Subcutaneous abdominal adipose tissue (tissue), 5 donors: ENCODE measurements around the gene CNTLN.
"Not testable (repeated sequence)": the region's sequence is repeated elsewhere in the genome, so short reads cannot be mapped to it uniquely, and the experiment has no call there.

Experiments
- H3K27ac ChIP-seq: one replicate; pipeline ENCODE4 v1.7.0; 2013; ENCODE audit warnings: low read depth, mild to moderate bottlenecking, inconsistent platforms, low read length, moderate library complexity
- H3K27me3 ChIP-seq, 5 donors: one replicate each; pipeline ENCODE4 v1.7.0; 2013; ENCODE audit warnings: low read length in 5 of 5, inconsistent platforms in 1 of 5; ENCODE audit not compliant: control insufficient read depth in 5 of 5, insufficient read depth in 4 of 5
- H3K36me3 ChIP-seq, 5 donors: one replicate each; pipeline ENCODE4 v1.7.0; 2013; ENCODE audit warnings: low read length in 5 of 5; ENCODE audit not compliant: control insufficient read depth in 5 of 5, insufficient read depth in 5 of 5
- H3K4me1 ChIP-seq, 5 donors: one replicate each; pipeline ENCODE4 v1.7.0; 2013; ENCODE audit warnings: low read length in 5 of 5, mild to moderate bottlenecking in 3 of 5, moderate library complexity in 1 of 5; ENCODE audit not compliant: control insufficient read depth in 5 of 5, insufficient read depth in 5 of 5
- H3K4me3 ChIP-seq, 5 donors: one replicate each; pipeline ENCODE4 v1.7.0; 2013; ENCODE audit warnings: low read length in 5 of 5, low read depth in 1 of 5
- H3K9ac ChIP-seq, 5 donors: one replicate each; pipeline ENCODE4 v1.7.0; 2013; ENCODE audit warnings: low read length in 5 of 5, mild to moderate bottlenecking in 4 of 5, moderate library complexity in 3 of 5
- H3K9me3 ChIP-seq, 5 donors: one replicate each; pipeline ENCODE4 v1.7.0; 2013; ENCODE audit warnings: low read length in 5 of 5; ENCODE audit not compliant: control insufficient read depth in 5 of 5
- donor health status: healthy.
- donor health status: healthy.
- donor health status: healthy.
- donor health status: healthy.
- donor health status: healthy.

CNTLN gene

GRCh38 chr9:17332115-17332514, 197.3 kb downstream of the CNTLN start:
- H3K4me1 ChIP-seq = no peaks in the 10 kb centered on the region
- H3K9ac ChIP-seq = no peak overlapping the region
- H3K4me3 ChIP-seq = no peak overlapping the region
- no peaks in the 10 kb centered on the region for H3K27me3 ChIP-seq
- H3K27ac ChIP-seq = no peak overlapping the region
- H3K36me3 ChIP-seq = peaks cover 0 to 5% (median 0%) of the 10 kb centered on the region in 5 donors
- H3K9me3 ChIP-seq = no peaks in the 10 kb centered on the region

GRCh38 chr9:17339156-17339555, 204.3 kb downstream of the CNTLN start:
- Histone ChIP-seq H3K4me3 (no peak overlapping the region), H3K27me3 (no peaks in the 10 kb centered on the region), H3K36me3 (peaks cover 3 to 10% (median 5%) of the 10 kb centered on the region in 5 donors), H3K9me3 (no peaks in the 10 kb centered on the region), H3K4me1 (no peaks in the 10 kb centered on the region), H3K27ac (no peak overlapping the region), H3K9ac (no peak overlapping the region)

- Histone ChIP-seq H3K27ac (no peak overlapping the region), H3K9ac (no peak overlapping the region), H3K9me3 (no peaks in the 10 kb centered on the region), H3K27me3 (no peaks in the 10 kb centered on the region), H3K4me3 (no peak overlapping the region), H3K36me3 (peaks cover 8 to 16% (median 10%) of the 10 kb centered on the region in 5 donors), H3K4me1 (no peaks in the 10 kb centered on the region)
Observed at GRCh38 chr9:17342696-17343095, 207.9 kb downstream of the CNTLN start.

GRCh38 chr9:17349831-17350230, 215.0 kb downstream of the CNTLN start:
- Histone ChIP-seq H3K9ac (no peak overlapping the region), H3K27me3 (no peaks in the 10 kb centered on the region), H3K9me3 (no peaks in the 10 kb centered on the region), H3K4me1 (no peaks in the 10 kb centered on the region), H3K36me3 (peaks cover 4 to 9% (median 6%) of the 10 kb centered on the region in 5 donors), H3K27ac (no peak overlapping the region), H3K4me3 (no peak overlapping the region)

GRCh38 chr9:17354006-17354405, 219.2 kb downstream of the CNTLN start:
- H3K4me1 ChIP-seq, H3K9me3 ChIP-seq, H3K4me3 ChIP-seq, H3K27me3 ChIP-seq, H3K36me3 ChIP-seq, H3K9ac ChIP-seq, H3K27ac ChIP-seq: not testable (repeated sequence)

GRCh38 chr9:17361378-17361777, 226.5 kb downstream of the CNTLN start:
- H3K27me3 ChIP-seq = no peaks in the 10 kb centered on the region
- H3K9me3 ChIP-seq = no peaks in the 10 kb centered on the region
- H3K9ac ChIP-seq = no peak overlapping the region
- H3K36me3 ChIP-seq = peaks cover 0 to 4% (median 0%) of the 10 kb centered on the region in 5 donors
- H3K4me3 ChIP-seq = no peak overlapping the region
- H3K4me1 ChIP-seq = no peaks in the 10 kb centered on the region
- no peak overlapping the region for H3K27ac ChIP-seq

GRCh38 chr9:17367035-17367434, 232.2 kb downstream of the CNTLN start:
- Histone ChIP-seq H3K27me3 (no peaks in the 10 kb centered on the region), H3K9me3 (no peaks in the 10 kb centered on the region), H3K9ac (no peak overlapping the region), H3K4me3 (no peak overlapping the region), H3K27ac (no peak overlapping the region), H3K36me3 (peaks cover 0 to 16% (median 15%) of the 10 kb centered on the region in 5 donors), H3K4me1 (peaks cover 0 to 3% (median 0%) of the 10 kb centered on the region in 5 donors)

- Histone ChIP-seq H3K4me1 (peaks cover 0 to 3% (median 2%) of the 10 kb centered on the region in 5 donors), H3K4me3 (no peak overlapping the region), H3K27ac (no peak overlapping the region), H3K9ac (no peak overlapping the region), H3K36me3 (peaks cover 0 to 4% (median 0%) of the 10 kb centered on the region in 5 donors), H3K27me3 (no peaks in the 10 kb centered on the region), H3K9me3 (no peaks in the 10 kb centered on the region)
Observed at GRCh38 chr9:17380126-17380861, 245.5 kb downstream of the CNTLN start.

GRCh38 chr9:17387565-17387964, 252.7 kb downstream of the CNTLN start:
- Histone ChIP-seq H3K9me3 (no peaks in the 10 kb centered on the region), H3K4me1 (no peaks in the 10 kb centered on the region), H3K27ac (no peak overlapping the region), H3K36me3 (no peaks in the 10 kb centered on the region), H3K9ac (no peak overlapping the region), H3K4me3 (no peak overlapping the region), H3K27me3 (no peaks in the 10 kb centered on the region)

- Histone ChIP-seq H3K27me3 (no peaks in the 10 kb centered on the region), H3K27ac (no peak overlapping the region), H3K9me3 (no peaks in the 10 kb centered on the region), H3K4me3 (no peak overlapping the region), H3K36me3 (no peaks in the 10 kb centered on the region), H3K9ac (no peak overlapping the region), H3K4me1 (no peaks in the 10 kb centered on the region)
Observed at GRCh38 chr9:17389026-17389425, 254.2 kb downstream of the CNTLN start.
